ENCODE measurements around the gene FUZ. TPM values are rescaled to one million over a fixed set of nuclear protein-coding genes. Genes with fewer than 3 reads are reported as not detected.

Gene FUZ
- total and polyA plus RNA-seq, 4 donors: 18.4 to 36.8 (median 30.2) TPM

DNA sequence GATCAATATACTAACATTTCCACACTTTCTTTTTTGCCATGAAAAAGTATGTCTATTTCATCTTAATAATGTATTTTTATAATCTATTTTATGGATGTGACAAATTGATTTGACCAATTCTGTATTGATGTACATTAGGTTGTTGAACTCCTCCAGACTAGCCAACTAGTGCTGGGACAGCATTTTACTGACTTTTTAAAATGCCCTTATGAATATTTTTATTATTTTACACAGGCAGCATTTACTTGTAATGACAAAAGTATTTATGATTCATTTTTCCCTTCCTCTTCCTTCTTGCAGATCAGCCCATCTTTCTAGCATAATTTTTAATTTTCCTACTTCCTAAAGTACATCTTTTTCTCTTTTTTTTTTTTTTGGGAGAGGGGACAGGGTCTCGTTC is 918 bp upstream of the FUZ start:
- Histone ChIP-seq H3K4me1 (ENCODE audit: control insufficient read depth in 5 of 5, insufficient read depth in 5 of 5, low read length in 5 of 5) (peaks cover 0 to 24% (median 7%) of the 10 kb centered on the region in 5 donors), H3K4me3 (no peak overlapping the region)
- no peak for DNase-seq

DNA sequence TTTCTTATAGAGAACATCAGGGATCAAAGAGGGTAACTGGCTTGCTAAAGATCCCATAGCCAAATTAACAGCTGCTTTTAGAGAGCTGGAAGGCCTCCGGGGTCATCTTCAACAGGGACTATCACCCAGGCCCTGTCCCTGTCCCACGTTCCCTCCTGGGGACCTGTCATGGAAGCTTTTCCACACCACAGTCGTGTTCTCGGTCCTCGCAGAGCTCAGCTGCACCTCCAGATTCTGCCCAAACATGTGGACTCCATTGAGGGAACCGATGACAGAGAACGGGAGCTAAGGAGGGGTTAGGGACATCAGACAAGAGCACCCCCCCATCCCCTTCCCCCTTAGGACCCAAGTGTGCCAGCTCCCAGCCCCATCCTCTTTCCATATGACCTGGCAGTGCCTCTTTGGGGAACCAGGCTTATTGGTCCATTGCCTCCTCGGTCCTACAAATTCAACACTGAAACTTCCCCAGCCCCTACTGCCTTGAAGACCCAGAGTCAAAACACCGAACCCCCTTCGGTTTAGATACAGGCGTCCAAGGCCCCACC is 568 bp downstream of the FUZ start:
- 52% methylated on average over 11 of the region's 11 CpGs for WGBS, 2 donors
- DNase-seq: no peak
- Histone ChIP-seq H3K9ac (ENCODE audit: insufficient read depth in 1 of 2, low read length in 2 of 2) (peak overlapping the region; percentile 46 to 99), H3K4me3 (peak overlapping the region; percentile 43), H3K9me3 (ENCODE audit: control insufficient read depth in 4 of 4, insufficient read depth in 3 of 4, low read length in 3 of 4) (no peaks in the 10 kb centered on the region), H3K4me1 (ENCODE audit: control insufficient read depth in 5 of 5, insufficient read depth in 5 of 5, low read length in 5 of 5) (peaks cover 0 to 20% (median 8%) of the 10 kb centered on the region in 5 donors), H3K36me3 (ENCODE audit: control insufficient read depth in 4 of 4, insufficient read depth in 4 of 4, low read length in 4 of 4) (no peaks in the 10 kb centered on the region), H3K27ac (ENCODE audit: low read depth in 1 of 2, low read length in 1 of 2) (peak overlapping the region; percentile 84 to 87), H3K27me3 (ENCODE audit: control insufficient read depth in 3 of 3, insufficient read depth in 3 of 3, low read length in 2 of 3) (no peaks in the 10 kb centered on the region)
- no peak for ATAC-seq (ENCODE audit: insufficient read depth, low FRiP score)
- TF ChIP-seq, protein P1, sequence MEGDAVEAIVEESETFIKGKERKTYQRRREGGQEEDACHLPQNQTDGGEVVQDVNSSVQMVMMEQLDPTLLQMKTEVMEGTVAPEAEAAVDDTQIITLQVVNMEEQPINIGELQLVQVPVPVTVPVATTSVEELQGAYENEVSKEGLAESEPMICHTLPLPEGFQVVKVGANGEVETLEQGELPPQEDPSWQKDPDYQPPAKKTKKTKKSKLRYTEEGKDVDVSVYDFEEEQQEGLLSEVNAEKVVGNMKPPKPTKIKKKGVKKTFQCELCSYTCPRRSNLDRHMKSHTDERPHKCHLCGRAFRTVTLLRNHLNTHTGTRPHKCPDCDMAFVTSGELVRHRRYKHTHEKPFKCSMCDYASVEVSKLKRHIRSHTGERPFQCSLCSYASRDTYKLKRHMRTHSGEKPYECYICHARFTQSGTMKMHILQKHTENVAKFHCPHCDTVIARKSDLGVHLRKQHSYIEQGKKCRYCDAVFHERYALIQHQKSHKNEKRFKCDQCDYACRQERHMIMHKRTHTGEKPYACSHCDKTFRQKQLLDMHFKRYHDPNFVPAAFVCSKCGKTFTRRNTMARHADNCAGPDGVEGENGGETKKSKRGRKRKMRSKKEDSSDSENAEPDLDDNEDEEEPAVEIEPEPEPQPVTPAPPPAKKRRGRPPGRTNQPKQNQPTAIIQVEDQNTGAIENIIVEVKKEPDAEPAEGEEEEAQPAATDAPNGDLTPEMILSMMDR (IDR thresholded peaks at IDR 0.05; ENCODE audit: control extremely low read depth, extremely low read depth): no peak

More for the DNA sequence above, 918 bp upstream of the FUZ start:
- Histone ChIP-seq H3K36me3 (ENCODE audit: control insufficient read depth in 4 of 4, insufficient read depth in 4 of 4, low read length in 4 of 4) (peaks cover 0 to 5% (median 0%) of the 10 kb centered on the region in 4 donors), H3K9me3 (ENCODE audit: control insufficient read depth in 4 of 4, insufficient read depth in 3 of 4, low read length in 3 of 4) (no peaks in the 10 kb centered on the region), H3K27me3 (ENCODE audit: control insufficient read depth in 3 of 3, insufficient read depth in 3 of 3, low read length in 2 of 3) (no peaks in the 10 kb centered on the region), H3K9ac (ENCODE audit: insufficient read depth in 1 of 2, low read length in 2 of 2) (peak overlapping the region in 1 of 2 donors; percentile 99), H3K27ac (ENCODE audit: low read depth in 1 of 2, low read length in 1 of 2) (no peak overlapping the region)
- TF ChIP-seq, protein P1 (IDR thresholded peaks at IDR 0.05; ENCODE audit: control extremely low read depth, extremely low read depth): no peak
- ATAC-seq (ENCODE audit: insufficient read depth, low FRiP score): no peak
- 87 to 94% methylated on average over 1 of the region's 1 CpG for WGBS, 2 donors

DNA sequence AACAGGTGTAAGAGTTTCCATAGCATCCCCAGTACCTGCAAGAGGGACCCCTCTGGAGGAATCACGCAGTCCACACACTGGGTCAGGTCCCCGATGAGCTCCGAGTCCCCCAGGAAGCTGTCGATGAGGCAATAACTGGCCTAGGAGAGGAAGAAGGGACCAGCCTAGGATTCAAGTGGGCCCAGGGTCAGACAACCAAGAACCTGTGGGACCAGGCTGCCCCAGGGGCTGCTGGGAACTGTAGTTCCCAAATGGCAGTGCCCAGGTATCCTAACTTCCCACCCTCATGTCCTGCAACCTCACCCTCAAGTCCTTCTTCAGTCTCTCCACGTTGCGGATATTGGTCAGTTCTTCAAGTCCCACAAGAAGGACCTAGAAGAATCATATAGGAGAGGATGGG is 1.8 kb downstream of the FUZ start:
- Histone ChIP-seq H3K4me3 (no peak overlapping the region), H3K9me3 (ENCODE audit: control insufficient read depth in 4 of 4, insufficient read depth in 3 of 4, low read length in 3 of 4) (no peaks in the 10 kb centered on the region), H3K27me3 (ENCODE audit: control insufficient read depth in 3 of 3, insufficient read depth in 3 of 3, low read length in 2 of 3) (no peaks in the 10 kb centered on the region), H3K36me3 (ENCODE audit: control insufficient read depth in 4 of 4, insufficient read depth in 4 of 4, low read length in 4 of 4) (peaks cover 0 to 4% (median 2%) of the 10 kb centered on the region in 4 donors), H3K27ac (ENCODE audit: low read depth in 1 of 2, low read length in 1 of 2) (peak overlapping the region in 1 of 2 donors; percentile 21), H3K4me1 (ENCODE audit: control insufficient read depth in 5 of 5, insufficient read depth in 5 of 5, low read length in 5 of 5) (peaks cover 0 to 20% (median 8%) of the 10 kb centered on the region in 5 donors), H3K9ac (ENCODE audit: insufficient read depth in 1 of 2, low read length in 2 of 2) (no peak overlapping the region)
- TF ChIP-seq, protein P1 (IDR thresholded peaks at IDR 0.05; ENCODE audit: control extremely low read depth, extremely low read depth): no peak
- ATAC-seq (ENCODE audit: insufficient read depth, low FRiP score) (no peak), DNase-seq (no peak)
- WGBS, 2 donors: 81 to 84% methylated on average over 6 of the region's 6 CpGs
